ENCODE data around the gene RPS15. TPM values are rescaled to one million over a fixed set of nuclear protein-coding genes. Genes with fewer than 3 reads are reported as not detected.

Gene RPS15
- total and polyA plus RNA-seq, 2 of the 13 experiments (the other 11 are each of a cell fraction or from before 2014, with no cell fraction given): 695 to 1,411 TPM

- TF ChIP-seq, protein P1, sequence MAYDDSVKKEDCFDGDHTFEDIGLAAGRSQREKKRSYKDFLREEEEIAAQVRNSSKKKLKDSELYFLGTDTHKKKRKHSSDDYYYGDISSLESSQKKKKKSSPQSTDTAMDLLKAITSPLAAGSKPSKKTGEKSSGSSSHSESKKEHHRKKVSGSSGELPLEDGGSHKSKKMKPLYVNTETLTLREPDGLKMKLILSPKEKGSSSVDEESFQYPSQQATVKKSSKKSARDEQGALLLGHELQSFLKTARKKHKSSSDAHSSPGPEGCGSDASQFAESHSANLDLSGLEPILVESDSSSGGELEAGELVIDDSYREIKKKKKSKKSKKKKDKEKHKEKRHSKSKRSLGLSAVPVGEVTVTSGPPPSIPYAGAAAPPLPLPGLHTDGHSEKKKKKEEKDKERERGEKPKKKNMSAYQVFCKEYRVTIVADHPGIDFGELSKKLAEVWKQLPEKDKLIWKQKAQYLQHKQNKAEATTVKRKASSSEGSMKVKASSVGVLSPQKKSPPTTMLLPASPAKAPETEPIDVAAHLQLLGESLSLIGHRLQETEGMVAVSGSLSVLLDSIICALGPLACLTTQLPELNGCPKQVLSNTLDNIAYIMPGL (CRISPR knock-in tag; IDR thresholded peaks at IDR 0.05; ENCODE audit: borderline replicate concordance in 1 of 2, low read depth in 1 of 2): no peak; a peak in 3 of 4 replicates
- no peak for TF ChIP-seq ZNF430 (CRISPR knock-in tag; IDR thresholded peaks at IDR 0.05)
- TF ChIP-seq ZNF333 (CRISPR knock-in tag; IDR thresholded peaks at IDR 0.05; ENCODE audit: borderline replicate concordance): peak; percentile 19; the same call in 1 of the 2 replicates
- TF ChIP-seq, protein P2, sequence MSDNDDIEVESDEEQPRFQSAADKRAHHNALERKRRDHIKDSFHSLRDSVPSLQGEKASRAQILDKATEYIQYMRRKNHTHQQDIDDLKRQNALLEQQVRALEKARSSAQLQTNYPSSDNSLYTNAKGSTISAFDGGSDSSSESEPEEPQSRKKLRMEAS (IDR thresholded peaks at IDR 0.05): peak; percentile 71
- no peak for TF ChIP-seq ZNF225 (CRISPR knock-in tag; IDR thresholded peaks at IDR 0.05)
- TF ChIP-seq, protein P3, sequence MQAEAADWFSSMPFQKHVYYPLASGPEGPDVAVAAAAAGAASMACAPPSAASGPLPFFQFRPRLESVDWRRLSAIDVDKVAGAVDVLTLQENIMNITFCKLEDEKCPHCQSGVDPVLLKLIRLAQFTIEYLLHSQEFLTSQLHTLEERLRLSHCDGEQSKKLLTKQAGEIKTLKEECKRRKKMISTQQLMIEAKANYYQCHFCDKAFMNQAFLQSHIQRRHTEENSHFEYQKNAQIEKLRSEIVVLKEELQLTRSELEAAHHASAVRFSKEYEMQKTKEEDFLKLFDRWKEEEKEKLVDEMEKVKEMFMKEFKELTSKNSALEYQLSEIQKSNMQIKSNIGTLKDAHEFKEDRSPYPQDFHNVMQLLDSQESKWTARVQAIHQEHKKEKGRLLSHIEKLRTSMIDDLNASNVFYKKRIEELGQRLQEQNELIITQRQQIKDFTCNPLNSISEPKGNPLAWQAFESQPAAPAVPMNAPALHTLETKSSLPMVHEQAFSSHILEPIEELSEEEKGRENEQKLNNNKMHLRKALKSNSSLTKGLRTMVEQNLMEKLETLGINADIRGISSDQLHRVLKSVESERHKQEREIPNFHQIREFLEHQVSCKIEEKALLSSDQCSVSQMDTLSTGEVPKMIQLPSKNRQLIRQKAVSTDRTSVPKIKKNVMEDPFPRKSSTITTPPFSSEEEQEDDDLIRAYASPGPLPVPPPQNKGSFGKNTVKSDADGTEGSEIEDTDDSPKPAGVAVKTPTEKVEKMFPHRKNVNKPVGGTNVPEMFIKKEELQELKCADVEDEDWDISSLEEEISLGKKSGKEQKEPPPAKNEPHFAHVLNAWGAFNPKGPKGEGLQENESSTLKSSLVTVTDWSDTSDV (CRISPR knock-in tag; IDR thresholded peaks at IDR 0.05): no peak
- 0 out of 2 replicates have a peak, but pooled peaks have one; percentile 8 for TF ChIP-seq FOSL1 (CRISPR knock-in tag; IDR thresholded peaks at IDR 0.05; ENCODE audit: borderline replicate concordance)
- peak; percentile 44; the same call in 1 of the 2 replicates for TF ChIP-seq ZNF3 (CRISPR knock-in tag; IDR thresholded peaks at IDR 0.05)
- TF ChIP-seq, protein P4, sequence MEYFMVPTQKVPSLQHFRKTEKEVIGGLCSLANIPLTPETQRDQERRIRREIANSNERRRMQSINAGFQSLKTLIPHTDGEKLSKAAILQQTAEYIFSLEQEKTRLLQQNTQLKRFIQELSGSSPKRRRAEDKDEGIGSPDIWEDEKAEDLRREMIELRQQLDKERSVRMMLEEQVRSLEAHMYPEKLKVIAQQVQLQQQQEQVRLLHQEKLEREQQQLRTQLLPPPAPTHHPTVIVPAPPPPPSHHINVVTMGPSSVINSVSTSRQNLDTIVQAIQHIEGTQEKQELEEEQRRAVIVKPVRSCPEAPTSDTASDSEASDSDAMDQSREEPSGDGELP (IDR thresholded peaks at IDR 0.05; ENCODE audit: borderline replicate concordance, low read depth): no peak; the same call in 1 of the 2 replicates
- TF ChIP-seq ZNF350 (CRISPR knock-in tag; IDR thresholded peaks at IDR 0.05; ENCODE audit: borderline replicate concordance, low read depth): peak; percentile 73; the same call in 1 of the 2 replicates
- no peak for TF ChIP-seq GPBP1L1 (CRISPR knock-in tag; IDR thresholded peaks at IDR 0.05)
- no peak for TF ChIP-seq TBL1XR1 (IDR thresholded peaks at IDR 0.05; ENCODE audit: borderline replicate concordance, low read length, partially characterized antibody)
- TF ChIP-seq SRSF1 (optimal IDR thresholded peaks at IDR 0.05; ENCODE audit: low read depth, low read length): peak; percentile 32
- no peak for TF ChIP-seq GPN1 (CRISPR knock-in tag; IDR thresholded peaks at IDR 0.05; ENCODE audit: borderline replicate concordance)
- no peak for TF ChIP-seq PAF1 (CRISPR knock-in tag; IDR thresholded peaks at IDR 0.05)
- TF ChIP-seq NKX3-1 (CRISPR knock-in tag; IDR thresholded peaks at IDR 0.05): no peak
- TF ChIP-seq RBAK (CRISPR knock-in tag; IDR thresholded peaks at IDR 0.05): no peak
- no peak for TF ChIP-seq RFX3 (CRISPR knock-in tag; IDR thresholded peaks at IDR 0.05)
- TF ChIP-seq ZFY (CRISPR knock-in tag; IDR thresholded peaks at IDR 0.05): peak; percentile 67
- TF ChIP-seq ZBTB39 (CRISPR knock-in tag; IDR thresholded peaks at IDR 0.05): no peak
Observed at GRCh38 chr19:1400281-1401137, 37.7 kb upstream of the RPS15 start (continued).
